Inflammatory macrophage (primary cell): ENCODE data around the gene ROCK2.
"Not testable (repeated sequence)": the region's sequence is repeated elsewhere in the genome, so short reads cannot be mapped to it uniquely, and the experiment has no call there.

Source experiments
- DNase-seq, 2 donors: peaks; one replicate each; pipeline ENCODE4 v3.0.0-alpha.2; 2020 to 2022

Gene ROCK2

GRCh38 chr2:11339508-11340083 lies 4.8 kb downstream of the ROCK2 start:
- DNase-seq = no peak

DNA sequence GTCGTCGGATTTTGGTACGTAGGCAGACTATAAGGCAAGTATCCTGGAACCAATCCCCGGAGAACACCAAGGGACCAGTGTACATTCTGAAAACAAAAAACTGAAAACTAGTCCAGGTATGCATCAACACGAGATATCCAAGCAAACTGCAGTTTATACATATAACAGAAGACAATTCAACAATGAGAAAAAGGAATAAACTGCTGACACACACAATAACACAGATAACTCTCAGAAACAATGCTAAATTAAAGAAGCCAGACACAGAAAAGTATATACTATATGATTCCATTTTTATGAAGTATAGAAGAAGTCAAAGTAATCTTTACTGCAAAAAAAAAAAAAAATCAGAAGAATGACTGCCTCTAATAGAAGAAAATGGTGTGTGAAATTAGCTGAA lies 5.9 kb downstream of the ROCK2 start:
- no peak for DNase-seq

DNA sequence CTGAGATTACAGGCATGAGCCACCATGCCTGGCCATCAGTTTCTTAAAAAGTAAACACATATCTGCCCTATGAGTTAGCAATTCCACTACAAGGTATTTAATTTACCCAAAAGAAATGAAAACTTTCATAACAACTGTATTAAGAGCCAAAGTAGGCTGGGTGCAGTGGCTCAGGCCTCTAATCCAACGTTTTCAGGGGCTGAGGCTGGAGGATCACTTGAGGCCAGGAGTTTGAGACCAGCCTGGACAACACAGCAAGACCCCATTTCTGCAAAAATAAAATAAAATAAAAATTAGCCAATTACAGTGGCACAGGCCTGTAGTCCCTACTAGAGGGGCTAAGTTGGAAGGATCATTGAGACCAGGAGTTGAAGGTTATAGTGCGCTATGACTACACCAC lies 6.5 kb downstream of the ROCK2 start:
- no peak for DNase-seq

GRCh38 chr2:11336189-11336588 lies 8.2 kb downstream of the ROCK2 start:
- no peak for DNase-seq

- no peak for DNase-seq
Measured at GRCh38 chr2:11333427-11334183, 10.8 kb downstream of the ROCK2 start.

DNA sequence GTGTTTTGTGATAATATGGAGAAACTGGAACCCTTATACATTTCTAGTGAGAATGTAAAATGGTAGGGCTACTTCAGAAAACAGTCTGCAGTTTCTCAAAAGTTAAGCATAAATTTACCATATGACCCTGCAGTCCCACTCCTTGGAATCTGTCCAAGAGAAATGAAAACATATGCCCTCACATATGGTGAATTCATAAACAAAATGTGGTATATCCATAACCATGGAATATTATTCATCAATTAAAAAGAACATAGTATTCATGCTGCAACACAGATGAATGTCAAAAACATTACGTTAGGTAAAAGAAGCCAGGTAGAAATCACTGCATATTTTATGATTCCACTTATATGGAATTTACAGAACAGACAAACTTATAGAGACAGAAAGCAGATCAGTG lies 11.8 kb downstream of the ROCK2 start:
- DNase-seq = no peak

DNA sequence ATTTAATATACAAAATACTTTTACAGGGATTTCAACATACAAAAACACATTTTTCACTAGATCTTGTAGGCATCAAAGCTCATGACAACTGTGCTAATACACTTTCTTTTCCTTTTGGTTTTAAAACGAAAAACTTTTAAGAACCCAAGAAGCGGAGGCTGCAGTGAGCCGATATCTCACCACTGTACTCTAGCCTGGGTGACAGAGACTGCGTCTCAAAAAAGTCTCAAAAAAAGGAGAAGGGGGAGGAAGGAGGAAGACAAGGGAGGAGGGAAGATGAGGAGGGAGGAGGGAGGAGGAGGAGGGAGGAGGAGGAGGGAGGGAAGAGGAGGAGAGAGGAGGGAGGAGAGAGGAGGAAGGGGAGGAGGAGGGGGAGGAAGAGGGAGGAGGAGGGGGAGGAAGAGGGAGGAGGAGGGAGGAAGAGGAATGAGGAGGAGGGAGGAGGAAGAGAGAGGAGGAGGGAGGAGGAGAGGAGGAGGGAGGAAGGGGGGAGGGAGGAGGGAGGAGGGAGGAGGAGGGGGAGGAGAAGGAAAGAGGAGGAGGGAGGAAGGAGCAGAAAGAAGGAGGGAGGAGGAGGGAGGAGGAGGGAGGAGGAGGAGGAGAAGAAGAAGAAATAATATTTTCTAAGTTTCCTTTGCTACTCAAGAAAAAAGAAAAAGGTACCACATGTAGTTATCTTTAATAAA lies 13.8 kb downstream of the ROCK2 start:
- DNase-seq = peak in 1 of 2 donors; percentile 5

- peak in 1 of 2 donors; percentile 26 for DNase-seq
Measured at GRCh38 chr2:11329776-11330175, 14.7 kb downstream of the ROCK2 start.

- not testable (repeated sequence) for DNase-seq
Measured at GRCh38 chr2:11328522-11328921, 15.9 kb downstream of the ROCK2 start.

- no peak for DNase-seq
Measured at GRCh38 chr2:11327871-11328270, 16.6 kb downstream of the ROCK2 start.

- no peak for DNase-seq
Measured at GRCh38 chr2:11326677-11327211, 17.7 kb downstream of the ROCK2 start.

DNA sequence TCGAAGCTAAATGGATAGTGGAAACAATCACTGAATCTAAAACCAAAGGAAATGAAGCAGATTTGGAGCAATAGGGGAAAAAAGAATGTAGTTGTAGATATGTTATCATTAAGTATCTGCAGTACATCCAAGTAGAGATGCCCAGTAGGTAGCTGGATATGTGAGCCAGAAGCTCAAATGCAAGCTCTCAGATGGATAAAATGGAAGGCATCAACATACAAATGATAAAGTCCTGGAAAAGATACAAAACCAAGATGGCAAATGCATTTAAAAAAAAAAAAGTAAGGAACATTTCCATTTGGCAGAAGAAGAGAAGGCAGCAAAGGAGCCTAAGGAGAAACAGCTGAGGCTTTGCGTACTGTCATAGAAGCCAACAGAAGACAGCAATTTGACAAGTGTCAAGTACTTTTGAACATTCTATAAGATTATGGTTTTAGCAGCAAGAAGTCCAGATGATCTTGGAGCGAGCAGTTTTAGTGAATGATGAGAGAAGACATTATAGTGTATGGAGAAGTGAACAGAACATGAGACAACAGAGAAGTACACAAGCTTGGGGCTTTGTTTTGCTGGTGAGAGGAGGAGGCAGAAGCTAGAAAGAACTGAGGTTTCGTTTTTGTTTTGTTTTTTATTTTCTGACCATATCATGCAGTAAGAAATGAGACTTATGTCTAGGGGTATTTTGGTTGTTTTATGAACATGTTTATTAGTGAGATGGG lies 18.3 kb downstream of the ROCK2 start:
- peak; percentile 4 to 16 for DNase-seq

DNA sequence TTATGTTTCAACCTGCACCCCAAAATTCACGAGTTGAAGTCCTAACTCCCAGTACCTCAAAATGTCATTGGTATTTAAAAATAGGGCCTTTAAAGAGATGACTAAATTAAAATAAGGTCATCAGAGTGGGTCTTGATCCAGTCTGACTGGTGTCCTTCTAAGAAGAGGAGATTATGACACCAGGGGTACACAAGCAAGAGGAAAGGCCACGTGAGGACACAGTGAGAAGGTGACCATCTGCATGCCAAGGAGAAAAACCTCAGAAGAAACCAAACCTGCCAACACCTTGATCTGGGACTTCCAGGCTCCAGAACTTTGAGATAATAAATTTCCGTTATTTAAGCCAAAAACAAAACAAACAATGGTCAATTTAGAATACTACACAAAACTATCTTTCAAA lies 22.6 kb downstream of the ROCK2 start:
- no peak for DNase-seq

DNA sequence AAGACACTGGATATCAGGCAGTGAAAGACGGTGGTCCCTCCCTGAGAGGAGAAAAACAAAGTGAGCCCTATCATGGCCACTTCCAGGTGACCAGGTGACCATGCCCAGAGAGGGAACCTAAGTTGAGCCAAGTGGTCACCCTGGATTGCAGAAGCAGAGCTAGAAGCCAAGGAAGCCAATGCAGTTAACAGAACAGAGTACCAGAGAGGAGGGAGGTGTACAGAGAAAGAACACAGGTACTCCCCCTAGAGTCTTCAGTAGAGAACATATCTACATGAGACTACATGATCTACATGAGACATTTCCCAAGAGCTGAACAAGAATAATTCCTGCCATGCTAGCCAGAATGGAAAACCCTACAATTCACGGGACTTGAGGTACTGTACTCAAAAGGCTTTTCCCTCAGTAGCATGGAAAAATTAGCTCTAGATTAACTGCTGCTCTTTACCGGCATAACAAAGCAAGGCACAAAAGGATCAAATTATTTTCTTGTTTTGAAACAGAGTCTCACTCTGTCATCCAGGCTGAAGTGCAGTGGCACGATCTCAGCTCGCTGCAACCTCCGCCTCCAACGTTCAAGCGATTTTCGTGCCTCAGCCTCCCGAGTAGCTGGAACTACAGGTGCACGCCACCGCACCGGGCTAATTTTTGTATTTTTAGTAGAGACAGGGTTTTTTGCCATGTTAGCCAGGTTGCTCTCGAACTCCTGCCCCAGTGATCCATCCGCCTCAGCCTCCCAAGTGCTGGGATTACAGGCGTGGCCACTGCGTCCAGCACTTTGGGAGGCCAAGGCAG lies 23.5 kb downstream of the ROCK2 start:
- DNase-seq = no peak

DNA sequence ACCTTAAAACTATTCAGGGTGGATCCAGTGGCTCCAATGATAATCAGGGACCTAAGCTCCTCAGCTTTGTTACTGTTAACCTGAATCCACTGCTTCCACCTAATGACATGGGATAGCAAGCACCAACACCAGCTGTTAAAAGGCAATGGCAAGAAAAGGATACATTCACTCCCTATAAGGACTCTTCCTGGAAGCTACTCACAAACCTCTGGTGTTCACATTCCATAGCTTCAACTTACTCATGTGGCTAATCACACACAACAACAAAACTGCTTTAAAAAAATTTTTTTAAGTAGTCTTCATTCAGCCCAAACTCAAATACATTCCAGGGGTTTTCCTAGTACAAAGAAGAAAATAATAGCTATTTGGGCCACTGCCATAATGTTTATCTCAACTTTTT lies 24.5 kb downstream of the ROCK2 start:
- no peak for DNase-seq

DNA sequence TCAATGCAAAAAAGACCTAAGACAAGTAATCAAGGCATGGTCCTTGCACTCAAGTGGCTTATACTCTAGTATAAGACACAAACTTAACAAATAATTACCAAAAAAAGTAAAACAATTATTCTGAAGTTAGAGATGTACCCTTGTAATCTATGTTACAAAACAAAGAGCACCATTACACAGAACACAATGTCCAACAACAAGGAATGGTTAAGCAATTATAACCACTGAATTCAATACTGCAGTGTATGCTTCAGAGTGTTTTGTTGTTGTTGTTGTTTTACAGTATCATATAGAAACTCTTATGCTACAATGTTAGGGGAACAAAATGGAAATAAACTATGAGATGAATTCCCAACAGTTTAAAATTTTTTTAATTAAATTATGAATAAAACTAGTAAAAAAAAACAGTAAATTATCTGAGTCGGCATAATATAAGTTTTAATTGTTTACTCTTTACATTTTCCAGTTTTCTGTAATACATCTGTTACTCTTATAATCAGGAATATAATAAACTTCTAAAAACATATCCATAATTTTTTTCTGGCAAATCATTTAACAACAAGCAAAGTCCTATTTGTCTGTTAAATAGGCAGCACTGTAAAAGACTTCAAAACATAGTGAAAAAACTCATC lies 29.2 kb downstream of the ROCK2 start:
- DNase-seq = no peak

DNA sequence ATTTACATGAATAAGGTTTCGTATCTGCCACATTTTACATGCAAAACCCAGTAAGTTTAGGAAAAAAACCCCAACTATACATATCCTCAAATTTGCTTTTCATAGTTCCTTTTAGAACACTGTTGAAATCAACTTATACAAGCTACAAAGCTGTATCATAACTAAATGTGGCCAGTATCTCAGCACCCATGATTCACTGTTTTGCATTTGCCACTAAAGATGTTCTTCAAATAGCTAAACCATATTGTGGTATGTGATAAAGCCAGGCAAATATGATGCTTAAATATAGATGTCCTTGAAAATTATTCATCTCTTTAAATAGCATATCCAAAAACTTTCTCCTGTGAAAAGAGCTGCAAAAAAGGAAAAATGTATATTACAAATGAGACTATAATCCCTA lies 29.9 kb downstream of the ROCK2 start:
- DNase-seq = no peak

- no peak for DNase-seq
Measured at GRCh38 chr2:11312770-11313471, 31.5 kb downstream of the ROCK2 start.

DNA sequence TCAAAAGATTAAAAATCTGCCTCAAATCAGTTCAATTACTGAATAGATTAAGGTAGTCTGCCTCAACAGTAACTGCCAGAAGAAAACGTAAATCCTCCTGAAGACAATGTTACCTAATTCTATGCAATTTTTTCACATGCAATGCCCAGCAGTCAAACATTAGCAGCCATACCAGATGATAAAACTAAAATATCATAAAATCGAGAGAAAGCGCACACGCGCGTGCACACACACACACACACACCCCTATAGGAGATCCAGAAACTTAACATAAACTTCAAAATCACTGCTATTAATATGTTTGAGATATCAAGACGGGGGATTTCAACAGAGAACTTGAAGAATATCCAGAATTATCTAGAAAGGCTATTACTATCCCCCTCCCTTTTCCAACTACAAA lies 32.9 kb downstream of the ROCK2 start:
- DNase-seq = no peak

- peak in 1 of 2 donors; percentile 45 for DNase-seq
Measured at GRCh38 chr2:11310212-11310611, 34.2 kb downstream of the ROCK2 start.

DNA sequence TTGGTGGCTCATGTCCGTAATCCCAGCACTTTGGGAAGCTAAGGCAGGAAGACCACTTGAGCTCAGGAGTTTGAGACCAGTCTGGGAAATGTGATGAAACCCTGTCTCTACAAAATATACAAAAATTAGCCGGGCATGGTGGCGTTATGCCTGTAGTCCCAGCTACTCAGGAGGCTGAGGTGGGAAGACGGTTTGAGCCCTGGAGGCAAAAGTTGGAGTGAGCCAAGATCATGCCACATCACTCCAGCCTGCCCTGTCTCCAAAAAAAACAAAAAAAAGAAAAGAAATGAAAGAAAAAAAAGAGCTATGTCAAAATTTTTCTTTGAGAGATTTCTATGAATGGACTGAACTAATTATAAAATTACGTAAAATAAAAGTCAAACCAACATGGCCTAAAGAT lies 34.7 kb downstream of the ROCK2 start:
- DNase-seq = no peak
